Caco-2 (cell line): ENCODE results near the gene CTTNBP2. TPM values are rescaled to one million over a fixed set of nuclear protein-coding genes. Genes with fewer than 3 reads are reported as not detected.

ENCODE experiments used
- BruUV-seq: library from RNA; stranded (reverse); fragments of 400-500 nt; replicated peaks from 2 replicates; lab custom pipeline; 2021; lab: Mats Ljungman, UMichigan
- CTCF ChIA-PET: fragments of 300-600 bp; sonication (Branson Sonifier 250); formaldehyde crosslinking; loops from one replicate; lab custom pipeline; 2022; ENCODE audit warnings: antibody characterized with exemption; lab: Charles Lee
- POLR2A ChIA-PET: fragments of 300-600 bp; sonication (Branson Sonifier 250); formaldehyde crosslinking; loops from one replicate; lab custom pipeline; 2022; ENCODE audit warnings: antibody characterized with exemption; lab: Charles Lee
- DNase-seq, 2 experiments: peaks; one replicate each; pipeline versions ENCODE4 v3.0.0 to v3.0.0-alpha.2; 2020 to 2022
- H3K27me3 ChIP-seq: replicated peaks from 2 replicates; pipeline ENCODE4 v1.6.0; 2011; ENCODE audit warnings: low read length; ENCODE audit not compliant: control insufficient read depth, insufficient read depth
- H3K36me3 ChIP-seq: 2 replicates; pipeline ENCODE4 v1.5.1; 2011; ENCODE audit warnings: low read length; ENCODE audit not compliant: control insufficient read depth, insufficient read depth
- H3K4me1 ChIP-seq: fragments of 250-450 bp; sonication (Bioruptor Pico); 2 replicates; pipeline ENCODE4 v1.5.1; 2020; ENCODE audit warnings: mild to moderate bottlenecking
- H3K4me3 ChIP-seq: 2 replicates; pipeline ENCODE4 v1.5.1; 2011; ENCODE audit warnings: low read depth, mild to moderate bottlenecking, control low read depth, low read length
- H3K9me3 ChIP-seq: fragments of 250-450 bp; sonication (Bioruptor Pico); 2 replicates; pipeline ENCODE4 v1.5.1; 2020; ENCODE audit warnings: mild to moderate bottlenecking, moderate library complexity
- H3K27ac Mint-ChIP-seq: one replicate; pipeline ENCODE4 v1.8.0; 2022; ENCODE audit warnings: mixed read lengths; ENCODE audit not compliant: unreplicated experiment
- H3K27me3 Mint-ChIP-seq: one replicate; pipeline ENCODE4 v1.8.0; 2022; ENCODE audit warnings: mixed read lengths; ENCODE audit not compliant: insufficient read depth, unreplicated experiment
- H3K36me3 Mint-ChIP-seq: one replicate; pipeline ENCODE4 v1.8.0; 2022; ENCODE audit warnings: mild to moderate bottlenecking, mixed read lengths; ENCODE audit not compliant: insufficient read depth, unreplicated experiment
- H3K4me1 Mint-ChIP-seq: one replicate; pipeline ENCODE4 v1.8.0; 2022; ENCODE audit warnings: low read depth, mixed read lengths; ENCODE audit not compliant: unreplicated experiment
- H3K4me3 Mint-ChIP-seq: one replicate; pipeline ENCODE4 v1.8.0; 2022; ENCODE audit warnings: mild to moderate bottlenecking, moderate library complexity, mixed read lengths; ENCODE audit not compliant: unreplicated experiment
- H3K9me3 Mint-ChIP-seq: one replicate; pipeline ENCODE4 v1.8.0; 2022; ENCODE audit warnings: mixed read lengths; ENCODE audit not compliant: unreplicated experiment
- intact Hi-C: fragments of 100-400 bp; cut with micrococcal nuclease; formaldehyde crosslinking; loops from one replicate; pipeline ENCODE4 v1.10.0; 2022; ENCODE audit not compliant: unreplicated experiment
- total RNA-seq: library from RNA; stranded (reverse); gene quantifications from 2 replicates; pipeline ENCODE4 v1.2.3, GENCODE V29; 2022
- TF ChIP-seq, protein P1 (sequence below), 2 experiments: fragments of 200-600 bp in 1 of 2; IDR thresholded peaks; 1 replicate in 1 of 2; 2 replicates in 1 of 2; pipeline versions ENCODE4 v1.5.1 to v1.8.0; 2011 to 2022; ENCODE audit warnings: antibody characterized with exemption in 1 of 2, control low read depth in 1 of 2, inconsistent platforms in 1 of 2, low read depth in 1 of 2, low read length in 1 of 2, mild to moderate bottlenecking in 1 of 2, moderate library complexity in 1 of 2; ENCODE audit not compliant: insufficient read depth in 1 of 2, severe bottlenecking in 1 of 2, unreplicated experiment in 1 of 2

Gene CTTNBP2
- total RNA-seq, 1 experiment from 2014 or later: 3.2 TPM

DNA sequence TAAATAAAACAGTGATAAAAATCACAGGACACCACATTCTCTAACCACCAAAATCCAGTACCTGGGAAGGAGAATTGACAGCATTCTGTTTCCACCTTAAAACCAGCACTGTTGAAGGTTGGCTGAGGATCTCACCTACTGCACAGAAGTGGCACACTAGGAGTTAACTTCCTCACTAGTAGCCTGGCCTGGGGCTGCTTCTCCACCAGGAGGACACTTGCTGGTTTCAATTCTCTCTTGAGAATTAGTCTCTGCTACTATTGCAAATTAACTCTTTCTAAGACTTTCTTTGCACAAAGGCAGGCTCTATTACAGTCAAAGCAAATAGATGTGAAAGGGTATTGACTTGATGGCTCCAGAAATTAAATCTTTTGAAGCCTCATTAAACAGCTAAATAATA lies 2.3 kb upstream of the CTTNBP2 start:
- Mint-ChIP-seq H3K9me3 (no peaks in the 10 kb centered on the region), H3K4me1 (peaks cover 13% of the 10 kb centered on the region), H3K27me3 (peaks cover 19% of the 10 kb centered on the region), H3K36me3 (no peaks in the 10 kb centered on the region), H3K27ac (no peak overlapping the region), H3K4me3 (no peak overlapping the region)
- Histone ChIP-seq H3K36me3 (no peaks in the 10 kb centered on the region), H3K27me3 (no peaks in the 10 kb centered on the region), H3K9me3 (no peaks in the 10 kb centered on the region), H3K4me1 (0 out of 2 replicates have a peak, but pooled peaks cover 7% of the 10 kb centered on the region), H3K4me3 (no peak overlapping the region)
- ChIA-PET CTCF (no interaction called here), POLR2A (no interaction called here)
- peak; percentile 53 to 65 for DNase-seq
- BruUV-seq: no TSS peak
- intact Hi-C loops: loop anchor here (2.0 to 5.0 kb wide), 2 partner anchors 52 to 229 kb away; no protein-coding TSS in a partner anchor
- TF ChIP-seq, protein P1, sequence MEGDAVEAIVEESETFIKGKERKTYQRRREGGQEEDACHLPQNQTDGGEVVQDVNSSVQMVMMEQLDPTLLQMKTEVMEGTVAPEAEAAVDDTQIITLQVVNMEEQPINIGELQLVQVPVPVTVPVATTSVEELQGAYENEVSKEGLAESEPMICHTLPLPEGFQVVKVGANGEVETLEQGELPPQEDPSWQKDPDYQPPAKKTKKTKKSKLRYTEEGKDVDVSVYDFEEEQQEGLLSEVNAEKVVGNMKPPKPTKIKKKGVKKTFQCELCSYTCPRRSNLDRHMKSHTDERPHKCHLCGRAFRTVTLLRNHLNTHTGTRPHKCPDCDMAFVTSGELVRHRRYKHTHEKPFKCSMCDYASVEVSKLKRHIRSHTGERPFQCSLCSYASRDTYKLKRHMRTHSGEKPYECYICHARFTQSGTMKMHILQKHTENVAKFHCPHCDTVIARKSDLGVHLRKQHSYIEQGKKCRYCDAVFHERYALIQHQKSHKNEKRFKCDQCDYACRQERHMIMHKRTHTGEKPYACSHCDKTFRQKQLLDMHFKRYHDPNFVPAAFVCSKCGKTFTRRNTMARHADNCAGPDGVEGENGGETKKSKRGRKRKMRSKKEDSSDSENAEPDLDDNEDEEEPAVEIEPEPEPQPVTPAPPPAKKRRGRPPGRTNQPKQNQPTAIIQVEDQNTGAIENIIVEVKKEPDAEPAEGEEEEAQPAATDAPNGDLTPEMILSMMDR (IDR thresholded peaks at IDR 0.05; ENCODE audit: insufficient read depth in 1 of 2, low read depth in 1 of 2, low read length in 1 of 2, severe bottlenecking in 1 of 2, unreplicated experiment in 1 of 2): peak in 1 of 2 experiments; percentile 34

DNA sequence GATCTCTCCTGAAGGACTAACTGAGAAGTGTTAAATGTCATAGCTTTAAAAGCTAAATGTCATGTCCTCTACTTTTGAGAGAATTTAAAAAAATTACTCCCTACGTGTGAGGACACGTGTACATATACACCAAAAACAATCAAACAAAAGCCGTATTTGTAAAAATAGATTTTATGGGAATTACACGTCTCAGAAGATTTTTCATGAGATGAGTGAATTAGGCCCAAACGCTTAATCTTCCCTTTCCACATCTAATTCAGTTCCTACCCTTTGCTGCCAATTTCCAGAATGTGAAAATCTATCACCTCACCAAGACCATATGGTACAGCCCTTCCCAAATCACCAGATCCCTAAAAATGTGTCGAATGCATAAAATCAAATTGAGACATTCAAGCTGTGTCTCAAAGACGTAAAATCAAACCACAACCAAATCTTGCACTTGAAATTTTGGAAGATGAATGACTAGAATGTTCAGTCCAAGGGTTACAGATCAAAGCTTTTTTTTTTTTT lies 1.0 kb upstream of the CTTNBP2 start:
- TF ChIP-seq, protein P1 (IDR thresholded peaks at IDR 0.05; ENCODE audit: insufficient read depth in 1 of 2, low read depth in 1 of 2, low read length in 1 of 2, severe bottlenecking in 1 of 2, unreplicated experiment in 1 of 2): no peak
- intact Hi-C loops: loop anchor here (2.0 to 5.0 kb wide), 2 partner anchors 37 to 231 kb away; no protein-coding TSS in a partner anchor
- no peak for DNase-seq
- CTCF ChIA-PET: no interaction called here
- Mint-ChIP-seq H3K27ac (peak overlapping the region; percentile 51), H3K27me3 (peaks cover 22% of the 10 kb centered on the region), H3K4me3 (peak overlapping the region; percentile 91), H3K36me3 (no peaks in the 10 kb centered on the region), H3K9me3 (no peaks in the 10 kb centered on the region), H3K4me1 (peaks cover 13% of the 10 kb centered on the region)
- Histone ChIP-seq H3K4me1 (0 out of 2 replicates have a peak, but pooled peaks cover 7% of the 10 kb centered on the region), H3K4me3 (no peak overlapping the region; the same call in 1 of the 2 replicates), H3K36me3 (no peaks in the 10 kb centered on the region), H3K9me3 (no peaks in the 10 kb centered on the region), H3K27me3 (no peaks in the 10 kb centered on the region)
- BruUV-seq: no TSS peak
- POLR2A ChIA-PET: no interaction called here

DNA sequence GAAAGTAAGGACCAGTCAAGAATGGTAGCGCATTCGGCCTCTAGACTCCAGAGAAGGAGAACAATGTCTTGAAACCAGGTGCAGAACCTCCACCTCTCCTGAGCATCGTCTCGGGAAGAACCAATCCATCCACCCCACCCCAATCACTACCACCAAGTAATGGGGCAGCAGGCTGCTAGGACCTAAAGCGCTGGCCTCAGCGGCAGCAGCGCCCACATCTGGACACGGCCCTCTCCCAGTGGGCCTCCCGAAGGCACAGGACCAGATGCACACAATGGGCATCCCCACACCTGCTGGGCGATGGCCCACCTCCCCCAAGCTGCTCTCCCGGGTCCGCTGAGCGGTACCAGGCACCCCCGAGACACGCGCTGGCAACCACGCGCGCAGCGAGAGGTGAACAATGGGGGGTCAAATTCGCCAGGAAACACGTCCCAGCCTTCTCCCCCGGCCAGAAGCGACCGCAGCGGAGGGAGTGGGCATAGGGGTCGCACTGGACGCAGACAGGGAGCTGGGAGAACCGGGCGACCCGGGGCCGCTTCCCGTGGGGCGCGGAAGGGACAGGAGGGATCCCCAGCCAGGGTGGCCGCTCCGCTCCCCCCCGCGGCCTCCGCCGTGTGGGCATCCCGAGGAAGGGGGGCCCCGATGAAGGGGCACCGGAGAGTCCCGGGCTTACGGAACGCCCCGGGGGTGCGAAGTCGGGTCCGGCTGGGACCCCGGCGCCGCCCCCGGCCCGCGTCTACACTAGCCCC lies 506 bp downstream of the CTTNBP2 start:
- ChIA-PET CTCF (interaction anchor here (0.7 kb wide), 1 partner anchor 21 kb away, joined by 3 read pairs; no protein-coding TSS in a partner anchor), POLR2A (no interaction called here)
- Mint-ChIP-seq H3K4me1 (peaks cover 13% of the 10 kb centered on the region), H3K27ac (no peak overlapping the region), H3K9me3 (no peaks in the 10 kb centered on the region), H3K36me3 (no peaks in the 10 kb centered on the region), H3K4me3 (peak overlapping the region; percentile 78), H3K27me3 (peaks cover 25% of the 10 kb centered on the region)
- TF ChIP-seq, protein P1 (IDR thresholded peaks at IDR 0.05; ENCODE audit: insufficient read depth in 1 of 2, low read depth in 1 of 2, low read length in 1 of 2, severe bottlenecking in 1 of 2, unreplicated experiment in 1 of 2): peak in 1 of 2 experiments; percentile 5
- Histone ChIP-seq H3K4me3 (peak overlapping the region; percentile 62), H3K36me3 (no peaks in the 10 kb centered on the region), H3K9me3 (no peaks in the 10 kb centered on the region), H3K4me1 (0 out of 2 replicates have a peak, but pooled peaks cover 7% of the 10 kb centered on the region), H3K27me3 (no peaks in the 10 kb centered on the region)
- no TSS peak for BruUV-seq
- intact Hi-C loops: loop anchor here (2.0 to 5.0 kb wide), 2 partner anchors 35 to 122 kb away; no protein-coding TSS in a partner anchor
- DNase-seq: peak; percentile 24 to 38
